HG03108 (cell line): ENCODE measurements around the gene NR2C1.
"Not testable (repeated sequence)": the region's sequence is repeated elsewhere in the genome, so short reads cannot be mapped to it uniquely, and the experiment has no call there.

Experiments used
- ATAC-seq: cut with Tn5 transposase; IDR thresholded peaks from one replicate; pipeline ENCODE4 v1.9.1; 2021; ENCODE audit warnings: moderate library complexity; ENCODE audit not compliant: unreplicated experiment

Gene NR2C1

GRCh38 chr12:95003921-95004272, 69.5 kb downstream of the NR2C1 start:
- no peak for ATAC-seq

- peak; percentile 99 for ATAC-seq
Measured at GRCh38 chr12:95003213-95003920, 70.1 kb downstream of the NR2C1 start, which contains the start of gene NDUFA12. TSS of gene NDUFA12 (minus strand) at chr12:95003697. CDS start at chr12:95003680, 17 bp downstream.

GRCh38 chr12:95002754-95003153, 70.7 kb downstream of the NR2C1 start:
- no peak for ATAC-seq

DNA sequence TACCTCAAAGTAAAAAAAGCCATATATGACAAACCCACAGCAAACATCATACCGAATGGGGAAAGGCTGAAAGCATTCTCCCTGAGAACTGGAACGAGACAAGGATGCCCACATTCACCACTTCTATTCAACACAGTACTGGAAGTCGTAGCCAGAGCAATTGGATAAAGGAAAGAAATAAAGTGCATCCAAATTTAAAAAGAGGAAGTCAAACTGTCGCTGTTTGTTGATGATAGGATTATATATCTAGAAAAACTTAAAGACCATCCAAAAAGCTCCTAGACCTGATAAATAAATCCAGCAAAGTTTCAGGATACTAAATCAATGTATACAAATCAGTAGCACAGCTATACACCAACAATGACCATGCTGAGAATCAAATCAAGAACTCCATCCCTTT, 75.1 kb downstream of the NR2C1 start:
- no peak for ATAC-seq

DNA sequence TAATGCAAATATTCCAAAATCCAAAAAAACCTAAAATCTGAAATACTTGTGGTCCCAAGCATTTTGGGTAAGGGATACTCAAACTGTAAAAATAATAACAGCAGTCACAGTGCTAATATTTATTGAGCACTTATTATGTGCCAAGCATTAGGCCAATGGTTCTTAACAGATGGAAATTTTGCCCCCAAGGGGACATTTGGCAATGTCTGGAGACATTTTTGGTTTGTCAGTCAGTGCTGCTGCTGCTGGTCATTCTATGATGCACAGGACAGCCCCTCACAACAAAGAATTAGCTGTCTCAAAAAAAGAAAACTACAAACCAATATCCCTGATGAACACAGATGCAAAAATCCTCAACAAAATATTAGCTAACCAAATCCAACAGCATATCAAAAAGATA, 75.7 kb downstream of the NR2C1 start:
- no peak for ATAC-seq

GRCh38 chr12:94997061-94997460, 76.4 kb downstream of the NR2C1 start:
- no peak for ATAC-seq

DNA sequence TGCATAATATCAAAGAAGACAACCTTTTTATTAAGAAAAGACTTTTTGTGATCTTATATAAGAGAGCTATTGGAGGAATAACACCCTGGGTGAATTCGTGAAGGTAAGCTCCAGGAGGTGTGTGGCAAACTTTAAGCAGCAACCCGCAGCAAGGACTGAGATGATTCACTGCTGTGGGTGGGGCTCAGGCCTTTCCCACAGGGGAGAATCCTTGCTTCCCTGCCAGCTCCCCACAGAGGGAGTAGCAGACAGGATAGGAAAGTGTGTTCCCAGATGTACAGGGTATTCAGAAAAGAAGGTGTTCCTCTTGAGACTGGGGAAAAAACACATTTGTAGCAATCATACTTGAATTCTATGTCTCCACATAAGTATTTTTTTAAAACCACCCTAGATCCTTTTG, 79.1 kb downstream of the NR2C1 start:
- no peak for ATAC-seq

DNA sequence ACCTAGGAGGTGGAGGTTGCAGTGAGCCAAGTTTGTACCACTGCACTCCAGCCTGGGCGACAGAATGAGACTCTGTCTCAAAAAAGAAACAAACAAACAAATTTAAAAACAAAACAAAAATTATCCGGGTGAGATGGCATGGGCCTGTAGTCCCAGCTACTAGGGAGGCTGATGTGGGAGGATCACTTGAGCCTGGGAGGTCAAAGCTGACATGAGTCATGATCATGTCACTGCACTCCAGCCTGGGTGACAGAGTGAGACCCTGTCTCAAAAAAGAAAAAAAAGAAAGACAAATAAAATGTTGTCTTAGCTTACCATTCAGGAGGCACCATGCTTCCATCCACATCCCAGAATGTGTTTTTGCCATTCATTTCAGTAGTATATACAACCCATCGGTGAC, 79.6 kb downstream of the NR2C1 start:
- ATAC-seq = not testable (repeated sequence)

DNA sequence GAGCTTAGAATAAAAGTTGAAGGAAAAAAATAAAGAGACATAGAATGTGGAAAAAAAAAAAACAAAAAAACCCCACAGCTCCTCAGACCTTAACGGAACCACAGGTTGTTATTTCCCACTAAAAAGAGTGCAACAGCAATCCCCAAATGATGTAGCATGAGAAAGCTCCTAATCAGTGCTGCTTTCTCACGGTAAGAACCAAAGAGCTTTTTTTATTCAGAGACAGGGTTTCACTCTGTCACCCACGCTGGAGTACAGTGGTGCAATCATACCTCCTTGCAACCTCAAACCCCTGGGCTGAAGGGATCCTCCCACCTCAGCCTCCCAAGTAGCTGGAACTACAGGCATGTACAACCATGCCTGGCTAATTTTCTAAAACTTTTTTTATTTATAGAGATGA, 83.2 kb downstream of the NR2C1 start:
- no peak for ATAC-seq

DNA sequence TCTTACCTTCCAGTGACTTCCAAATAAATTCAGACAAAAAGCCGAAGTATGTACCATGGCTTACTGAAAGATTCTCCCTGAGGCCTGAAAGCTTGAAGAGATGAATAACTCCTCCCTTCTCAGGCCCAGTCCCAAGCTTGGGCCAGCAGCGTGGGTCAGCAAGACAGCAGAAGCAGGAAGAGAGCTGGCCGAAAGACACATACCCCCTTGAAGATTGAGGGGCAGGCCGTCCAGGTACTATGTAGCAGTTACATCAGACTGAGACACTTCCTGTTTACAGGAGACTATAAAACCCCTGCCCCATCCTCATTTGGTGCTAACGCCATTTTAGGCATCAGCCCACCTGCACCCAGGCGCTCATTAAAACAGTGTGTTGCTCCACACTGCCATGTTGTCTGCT, 84.9 kb downstream of the NR2C1 start:
- no peak for ATAC-seq

DNA sequence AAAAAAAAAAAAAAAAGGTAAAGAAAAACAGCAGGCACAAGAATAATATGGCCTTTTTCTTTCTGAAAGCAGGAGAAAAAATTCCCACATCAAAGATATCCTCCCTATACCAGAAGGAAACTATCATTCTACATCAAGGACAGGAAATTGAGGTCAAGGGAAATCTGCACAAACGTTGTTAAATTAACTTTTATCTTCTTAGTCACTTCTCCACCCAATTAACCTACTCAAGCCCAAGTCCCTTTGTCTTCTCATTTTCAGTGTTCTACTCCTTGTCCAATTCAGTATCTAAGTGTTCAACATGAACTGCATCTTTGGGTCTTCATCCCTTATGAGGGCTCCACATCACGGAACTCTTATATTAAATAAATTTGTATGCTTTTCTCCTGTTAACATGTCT, 85.6 kb downstream of the NR2C1 start:
- ATAC-seq = no peak

- no peak for ATAC-seq
Measured at GRCh38 chr12:94987076-94987669, 86.2 kb downstream of the NR2C1 start.

- not testable (repeated sequence) for ATAC-seq
Measured at GRCh38 chr12:94985099-94985498, 88.3 kb downstream of the NR2C1 start.

DNA sequence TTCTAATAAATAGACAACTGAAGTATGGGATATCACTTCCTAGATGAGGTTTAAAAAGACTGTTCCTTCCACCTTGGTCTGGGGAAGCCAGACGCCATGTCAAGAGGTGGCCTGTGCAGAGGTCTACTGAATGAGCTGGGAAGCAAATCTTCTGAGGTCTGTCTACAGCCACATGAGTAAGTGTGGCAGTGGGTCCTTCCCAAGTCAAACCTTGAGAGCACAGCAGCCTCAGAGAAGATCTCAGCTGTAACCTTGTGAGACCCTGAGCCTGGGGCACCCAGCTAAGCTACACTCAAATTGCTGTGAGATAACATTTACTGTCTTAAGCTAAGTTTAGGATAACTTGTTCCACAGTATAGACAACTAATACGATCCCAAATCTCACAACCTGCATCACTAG, 90.1 kb downstream of the NR2C1 start:
- no peak for ATAC-seq

- ATAC-seq = no peak
Measured at GRCh38 chr12:94982456-94982855, 91.0 kb downstream of the NR2C1 start.

- no peak for ATAC-seq
Measured at GRCh38 chr12:94980577-94980976, 92.8 kb downstream of the NR2C1 start.

GRCh38 chr12:94979941-94980340, 93.5 kb downstream of the NR2C1 start:
- no peak for ATAC-seq

- ATAC-seq = no peak
Measured at GRCh38 chr12:94977766-94978468, 95.5 kb downstream of the NR2C1 start.

DNA sequence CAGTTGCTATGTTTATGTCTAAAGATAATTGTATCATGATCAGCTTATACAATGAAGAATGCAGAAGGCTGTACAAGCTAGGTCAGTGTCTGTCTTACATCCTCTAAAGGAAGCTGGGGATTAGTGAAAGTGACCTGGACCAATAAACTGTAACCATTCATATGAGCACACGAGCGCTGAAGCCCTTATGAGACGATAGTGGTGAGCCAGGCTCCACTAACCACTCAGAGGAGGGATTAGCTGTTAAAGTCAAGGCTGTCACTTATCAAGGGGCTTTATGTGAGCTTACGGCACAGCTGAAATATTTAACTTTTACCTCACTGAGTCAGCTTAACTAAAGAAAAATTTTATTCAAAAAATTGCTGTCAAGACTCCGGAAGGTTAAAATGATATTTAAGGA, 100.2 kb downstream of the NR2C1 start:
- ATAC-seq = no peak

DNA sequence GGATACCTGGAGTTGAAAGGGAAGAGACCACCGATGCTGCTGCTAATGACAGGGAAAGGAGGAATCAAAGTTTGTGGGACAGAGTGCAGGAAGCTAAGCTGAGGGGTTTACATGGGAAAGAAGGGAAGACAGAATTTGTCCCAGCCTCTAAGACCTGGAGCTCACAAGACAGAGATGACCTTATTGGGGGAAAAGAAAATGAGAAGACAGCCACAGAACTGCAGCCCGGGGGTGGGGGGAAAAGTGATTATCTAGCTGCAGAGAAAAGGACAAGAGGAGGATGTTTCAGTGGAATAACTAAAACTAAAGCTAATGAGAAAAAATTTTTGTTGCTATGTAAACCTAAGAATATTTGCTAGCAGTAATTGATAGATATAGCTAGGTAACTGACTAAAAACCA, 100.6 kb downstream of the NR2C1 start:
- no peak for ATAC-seq

- no peak for ATAC-seq
Measured at GRCh38 chr12:94971923-94972322, 101.5 kb downstream of the NR2C1 start.

GRCh38 chr12:94970560-94970959, 102.9 kb downstream of the NR2C1 start:
- no peak for ATAC-seq
